HFFc6 (cell line): Measurements from ENCODE around the gene FXYD1. TPM values are rescaled to one million over a fixed set of nuclear protein-coding genes. Genes with fewer than 3 reads are reported as not detected.

ENCODE experiments used
- DNase-seq: peaks from one replicate; pipeline ENCODE4 v3.0.0-alpha.2; 2018
- H3K27ac Mint-ChIP-seq: 2 replicates; pipeline ENCODE4 v1.8.0; 2020; ENCODE audit warnings: mild to moderate bottlenecking, mixed read lengths
- H3K27me3 Mint-ChIP-seq: 2 replicates; pipeline ENCODE4 v1.8.0; 2021; ENCODE audit warnings: mild to moderate bottlenecking, moderate library complexity, mixed read lengths; ENCODE audit not compliant: insufficient read depth
- H3K36me3 Mint-ChIP-seq: 2 replicates; pipeline ENCODE4 v1.8.0; 2021; ENCODE audit warnings: low read depth, mixed read lengths
- H3K4me1 Mint-ChIP-seq: 2 replicates; pipeline ENCODE4 v1.8.0; 2020; ENCODE audit warnings: low read depth, mixed read lengths
- H3K4me3 Mint-ChIP-seq: 2 replicates; pipeline ENCODE4 v1.8.0; 2020; ENCODE audit warnings: mild to moderate bottlenecking, moderate library complexity, mixed read lengths
- H3K9me3 Mint-ChIP-seq: 2 replicates; pipeline ENCODE4 v1.8.0; 2020; ENCODE audit warnings: mild to moderate bottlenecking, mixed read lengths
- total RNA-seq, 6 experiments: library from RNA; stranded (reverse); fragmentation: NEBNext Ultra II Directional; extraction: Animal tissue kit (Norgen Biotek cat#: 25700); gene quantifications; 2 replicates in 1 of 6; 3 replicates in 5 of 6; pipeline ENCODE4 v1.2.3, GENCODE V29; 2021
- TF ChIP-seq, protein P1 (sequence below): fragments of 200-600 bp; sonication (generic); IDR thresholded peaks from 2 replicates; pipeline ENCODE4 v1.5.0; 2021; ENCODE audit warnings: antibody characterized with exemption, mild to moderate bottlenecking

FXYD1 gene
- total RNA-seq, 6 experiments from 2014 or later = 0.92 to 2.7 (median 2.1) TPM; not detected in 1

DNA sequence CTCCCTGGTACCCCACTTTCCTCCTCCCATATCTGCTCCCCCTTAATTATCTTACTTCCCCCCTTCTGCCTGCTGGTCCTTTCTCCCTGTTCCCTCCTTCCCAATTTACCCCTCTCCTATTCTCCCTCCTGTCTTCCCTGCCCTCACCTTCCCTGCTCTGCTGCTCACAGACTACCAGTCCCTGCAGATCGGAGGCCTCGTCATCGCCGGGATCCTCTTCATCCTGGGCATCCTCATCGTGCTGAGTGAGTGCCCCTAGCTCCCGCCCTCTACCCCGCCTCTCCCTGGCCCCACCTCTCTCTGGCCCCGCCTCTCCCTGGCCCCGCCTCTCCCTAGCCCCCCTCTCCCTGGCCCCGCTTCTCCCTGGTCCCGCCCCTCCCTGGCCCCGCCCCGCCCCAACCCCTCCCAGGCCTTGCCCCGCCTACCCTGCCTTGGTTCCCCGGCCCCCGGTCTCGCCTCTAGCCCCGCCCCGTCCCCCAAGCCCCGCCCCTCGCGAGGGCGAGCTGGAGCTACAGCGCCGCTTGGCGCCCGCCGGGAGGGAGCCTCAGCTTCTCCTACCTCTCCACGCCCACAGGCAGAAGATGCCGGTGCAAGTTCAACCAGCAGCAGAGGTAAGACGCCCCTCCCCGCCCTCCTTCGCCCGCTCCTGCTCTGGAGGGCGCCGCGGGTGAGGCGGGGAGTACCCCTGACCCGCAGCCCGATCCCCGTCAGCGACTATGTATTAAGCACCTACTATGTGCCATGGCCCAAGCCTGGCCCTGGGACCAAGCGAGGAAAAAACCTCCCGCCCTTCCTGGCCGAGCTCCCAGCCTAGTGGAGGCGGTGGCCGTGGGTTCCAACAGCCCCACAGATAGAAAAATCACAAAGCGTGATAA, 2.6 kb downstream of the FXYD1 start:
- Mint-ChIP-seq H3K27me3 (peaks cover 26% of the 10 kb centered on the region), H3K27ac (peak overlapping the region; percentile 52), H3K36me3 (no peaks in the 10 kb centered on the region), H3K9me3 (no peaks in the 10 kb centered on the region), H3K4me3 (peak overlapping the region; percentile 81), H3K4me1 (peaks cover 49% of the 10 kb centered on the region)
- TF ChIP-seq, protein P1, sequence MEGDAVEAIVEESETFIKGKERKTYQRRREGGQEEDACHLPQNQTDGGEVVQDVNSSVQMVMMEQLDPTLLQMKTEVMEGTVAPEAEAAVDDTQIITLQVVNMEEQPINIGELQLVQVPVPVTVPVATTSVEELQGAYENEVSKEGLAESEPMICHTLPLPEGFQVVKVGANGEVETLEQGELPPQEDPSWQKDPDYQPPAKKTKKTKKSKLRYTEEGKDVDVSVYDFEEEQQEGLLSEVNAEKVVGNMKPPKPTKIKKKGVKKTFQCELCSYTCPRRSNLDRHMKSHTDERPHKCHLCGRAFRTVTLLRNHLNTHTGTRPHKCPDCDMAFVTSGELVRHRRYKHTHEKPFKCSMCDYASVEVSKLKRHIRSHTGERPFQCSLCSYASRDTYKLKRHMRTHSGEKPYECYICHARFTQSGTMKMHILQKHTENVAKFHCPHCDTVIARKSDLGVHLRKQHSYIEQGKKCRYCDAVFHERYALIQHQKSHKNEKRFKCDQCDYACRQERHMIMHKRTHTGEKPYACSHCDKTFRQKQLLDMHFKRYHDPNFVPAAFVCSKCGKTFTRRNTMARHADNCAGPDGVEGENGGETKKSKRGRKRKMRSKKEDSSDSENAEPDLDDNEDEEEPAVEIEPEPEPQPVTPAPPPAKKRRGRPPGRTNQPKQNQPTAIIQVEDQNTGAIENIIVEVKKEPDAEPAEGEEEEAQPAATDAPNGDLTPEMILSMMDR = peak; percentile 56
- peak; percentile 77 for DNase-seq

DNA sequence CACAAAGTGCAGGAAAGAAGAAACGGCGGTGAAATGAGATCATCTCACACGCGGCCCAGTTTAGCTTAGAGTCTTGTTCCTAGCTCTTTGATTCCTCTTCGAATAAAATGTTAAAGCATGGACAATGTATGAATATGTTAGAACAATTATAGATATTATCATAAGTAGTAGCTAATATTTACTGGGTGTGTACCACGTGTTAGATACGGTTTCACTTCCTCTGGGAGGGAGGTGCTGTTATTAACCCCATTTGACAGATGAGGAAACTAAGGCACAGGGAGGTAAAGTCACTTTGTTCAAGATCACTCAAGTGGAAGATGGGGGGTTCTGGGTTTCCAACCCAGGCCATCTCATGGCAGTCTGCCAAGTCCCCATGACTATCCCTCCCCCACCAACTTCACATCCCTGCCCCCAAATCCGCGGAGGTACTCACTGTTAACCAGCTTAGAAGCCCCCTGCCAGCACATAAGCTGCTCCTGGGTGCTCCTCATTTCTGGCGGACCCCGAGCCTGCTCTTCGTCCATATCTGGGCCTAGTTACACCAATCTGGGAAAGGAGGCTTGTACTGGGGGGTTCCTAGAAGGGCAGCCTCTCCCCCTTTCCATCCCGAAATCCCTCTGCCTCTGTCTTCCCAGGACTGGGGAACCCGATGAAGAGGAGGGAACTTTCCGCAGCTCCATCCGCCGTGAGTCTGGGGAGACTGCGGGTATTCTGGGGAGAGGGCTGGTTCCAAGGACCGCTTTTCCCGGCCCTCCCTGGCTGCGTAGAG, 3.4 kb downstream of the FXYD1 start:
- Mint-ChIP-seq H3K9me3 (no peaks in the 10 kb centered on the region), H3K4me1 (peaks cover 49% of the 10 kb centered on the region), H3K27ac (peak overlapping the region; percentile 52; the same call in 1 of the 2 replicates), H3K4me3 (peak overlapping the region; percentile 81; the same call in 1 of the 2 replicates), H3K36me3 (no peaks in the 10 kb centered on the region), H3K27me3 (peaks cover 20% of the 10 kb centered on the region)
- DNase-seq = no peak
- TF ChIP-seq, protein P1 = no peak

DNA sequence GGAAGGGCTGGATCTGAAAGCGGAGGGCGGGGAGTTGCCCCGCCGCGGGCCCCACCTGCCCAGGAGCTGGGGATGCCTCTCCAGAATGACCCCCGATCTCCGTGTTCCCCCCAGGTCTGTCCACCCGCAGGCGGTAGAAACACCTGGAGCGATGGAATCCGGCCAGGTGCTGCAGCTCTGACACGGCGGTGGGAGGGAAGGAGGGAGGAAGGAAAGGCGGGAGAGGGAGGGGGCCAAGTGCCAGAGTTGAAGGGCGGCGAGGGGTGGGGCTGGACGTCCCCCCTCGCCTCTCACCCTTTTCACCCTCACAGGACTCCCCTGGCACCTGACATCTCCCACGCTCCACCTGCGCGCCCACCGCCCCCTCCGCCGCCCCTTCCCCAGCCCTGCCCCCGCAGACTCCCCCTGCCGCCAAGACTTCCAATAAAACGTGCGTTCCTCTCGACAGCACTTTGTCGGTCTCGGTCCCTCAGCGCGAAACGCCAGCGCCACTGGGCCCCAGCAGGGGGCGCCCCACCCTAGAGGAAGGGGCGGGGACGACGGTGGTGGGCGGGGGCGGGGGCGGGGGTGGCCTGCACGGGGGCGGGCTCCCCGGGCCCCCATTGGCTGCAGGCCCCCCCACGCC, 4.1 kb downstream of the FXYD1 start:
- TF ChIP-seq, protein P1 = peak; percentile 82
- DNase-seq = no peak
- Mint-ChIP-seq H3K27ac (no peak overlapping the region), H3K27me3 (peaks cover 13% of the 10 kb centered on the region; the same call in 1 of the 2 replicates), H3K36me3 (no peaks in the 10 kb centered on the region), H3K4me1 (peaks cover 49% of the 10 kb centered on the region), H3K4me3 (peak overlapping the region; percentile 42; the same call in 1 of the 2 replicates), H3K9me3 (no peaks in the 10 kb centered on the region)

DNA sequence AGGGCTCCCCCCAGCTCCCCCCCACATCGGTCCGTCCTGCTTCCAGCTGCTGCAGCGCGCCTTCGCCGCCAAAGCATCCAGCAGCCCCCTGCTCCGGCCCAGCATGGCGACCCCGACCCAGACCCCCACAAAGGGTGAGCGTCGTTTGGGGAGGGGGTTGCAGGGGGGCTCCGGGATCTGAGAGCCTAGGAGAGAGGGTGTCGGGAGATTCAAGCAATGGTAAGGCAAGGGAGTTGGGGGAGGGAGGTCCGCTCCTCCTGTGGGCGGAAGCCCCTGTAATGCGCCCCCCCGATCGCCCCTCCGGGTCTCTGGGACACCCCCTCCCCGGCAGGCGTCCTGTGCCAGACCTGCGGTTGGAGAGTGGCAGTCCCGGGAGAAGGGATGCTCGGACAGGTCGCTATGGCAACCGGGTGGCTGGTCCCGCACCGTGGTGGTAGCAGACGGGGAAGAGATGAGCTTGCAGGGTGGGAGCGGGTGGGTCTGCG, 4.6 kb downstream of the FXYD1 start, which contains the start of gene FXYD7:
FXYD7 (plus strand) TSS at position 25 of the 485 bp plus-strand sequence; CDS start at position 104, 79 bp downstream.
- no peaks in the 10 kb centered on the region for H3K9me3 Mint-ChIP-seq
- TF ChIP-seq, protein P1 = peak; percentile 64
- DNase-seq = no peak
- peaks cover 7% of the 10 kb centered on the region; the same call in 1 of the 2 replicates for H3K27me3 Mint-ChIP-seq
- H3K4me1 Mint-ChIP-seq = peaks cover 43% of the 10 kb centered on the region
- peak within 1 kb of the TSS; percentile 81; the same call in 1 of the 2 replicates for H3K4me3 Mint-ChIP-seq
- no peak within 1 kb of the TSS for H3K27ac Mint-ChIP-seq
- H3K36me3 Mint-ChIP-seq = no peaks in the 10 kb centered on the region

DNA sequence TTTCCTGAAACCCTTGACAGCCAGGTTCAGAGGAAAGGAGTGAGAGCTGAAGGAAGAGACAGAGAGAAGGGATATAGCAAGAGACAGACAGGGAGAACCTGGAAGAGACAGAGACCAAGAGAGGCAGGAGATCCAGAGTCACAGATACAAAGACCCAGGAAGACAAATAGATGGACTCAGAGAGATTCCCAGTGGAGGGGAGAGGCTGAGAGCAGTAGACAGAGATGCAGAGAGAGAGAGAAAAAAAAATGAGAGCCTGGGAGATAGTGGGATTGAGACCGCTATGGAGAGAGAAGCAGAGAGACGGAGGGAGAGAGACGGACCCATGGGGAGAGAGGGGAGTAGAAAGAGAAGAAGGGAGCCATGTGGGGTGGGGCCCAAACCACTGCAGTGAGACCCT, 5.2 kb downstream of the FXYD1 start:
- Mint-ChIP-seq H3K27me3 (peaks cover 5% of the 10 kb centered on the region; the same call in 1 of the 2 replicates), H3K4me3 (no peak overlapping the region), H3K4me1 (peaks cover 41% of the 10 kb centered on the region), H3K27ac (no peak overlapping the region), H3K36me3 (no peaks in the 10 kb centered on the region), H3K9me3 (no peaks in the 10 kb centered on the region)
- TF ChIP-seq, protein P1 = no peak
- DNase-seq = no peak
